HepG2 (cell line): ENCODE data around the gene ERC1. TPM values are rescaled to one million over a fixed set of nuclear protein-coding genes. Genes with fewer than 3 reads are reported as not detected.

Experiments
- ATAC-seq: fragments of 200-7000 bp; cut with Tn5 transposase; 3 replicates; pipeline ENCODE4 v1.9.1; 2020; ENCODE audit warnings: mild to moderate bottlenecking, moderate library complexity
- BruUV-seq: library from RNA; stranded (reverse); fragments of 400-500 nt; replicated peaks from 2 replicates; lab custom pipeline; 2021; lab: Mats Ljungman, UMichigan
- CTCF ChIA-PET: fragments of 300-600 bp; formaldehyde crosslinking; extraction: SDS; loops from one replicate; lab custom pipeline; 2021; ENCODE audit warnings: low total read pairs, inconsistent platforms, low intra/inter-chr PET ratio; lab: Yijun Ruan, JAX
- POLR2A ChIA-PET: fragments of 350-600 bp; sonication (Branson Sonifier 250); formaldehyde crosslinking; loops from one replicate; lab custom pipeline; 2020; ENCODE audit warnings: antibody characterized with exemption, inconsistent platforms; lab: Yijun Ruan, JAX
- DNase-seq: peaks from one replicate; pipeline ENCODE4 v3.0.0-alpha.2; 2015; ENCODE audit warnings: low spot score
- FAIRE-seq: peaks from 3 replicates; lab custom pipeline; 2011; peaks lifted over from hg19 to GRCh38; lab: Jason Lieb, UNC
- H2AFZ ChIP-seq: one replicate; pipeline ENCODE4 v1.6.1; 2011; ENCODE audit warnings: low read length, inconsistent platforms
- H3K27ac ChIP-seq: fragments of 300-600 bp; 3 replicates; pipeline ENCODE4 v1.8.0; 2011; ENCODE audit warnings: mixed run types, mild to moderate bottlenecking, mixed read lengths, low read length, inconsistent platforms; ENCODE audit not compliant: insufficient read depth; ENCODE audit errors: extremely low read length
- H3K27me3 ChIP-seq, 2 experiments: fragments of 200-600 bp in 1 of 2; 2 replicates in 1 of 2; 3 replicates in 1 of 2; pipeline versions ENCODE4 v1.6.0 to v1.8.0; 2011; ENCODE audit warnings: low read length in 2 of 2, mild to moderate bottlenecking in 2 of 2, moderate library complexity in 2 of 2, inconsistent platforms in 1 of 2; ENCODE audit not compliant: insufficient read depth in 2 of 2, control insufficient read depth in 1 of 2
- H3K36me3 ChIP-seq, 2 experiments: fragments of 200-600 bp in 1 of 2; replicated peaks in 1 of 2; 2 replicates in 1 of 2; 3 replicates in 1 of 2; pipeline versions ENCODE4 v1.5.1 to v1.8.0; 2011; ENCODE audit warnings: low read length in 2 of 2, inconsistent platforms in 1 of 2; ENCODE audit not compliant: insufficient read depth in 2 of 2, control insufficient read depth in 1 of 2
- H3K4me1 ChIP-seq: 2 replicates; pipeline ENCODE4 v1.5.1; 2012; ENCODE audit warnings: low read length, inconsistent platforms; ENCODE audit not compliant: insufficient read depth
- H3K4me2 ChIP-seq: 2 replicates; pipeline ENCODE4 v1.6.0; 2011; ENCODE audit warnings: low read depth, low read length, inconsistent platforms
- H3K4me3 ChIP-seq, 3 experiments: fragments of 200-600 bp in 1 of 3; sonication (generic), shearing (Covaris generic) in 1 of 3; replicated peaks in 1 of 3; 2 replicates each; pipeline ENCODE4 v1.5.1; 2011 to 2016; ENCODE audit warnings: low read length in 3 of 3, inconsistent platforms in 2 of 3, low read depth in 2 of 3, mild to moderate bottlenecking in 2 of 3, control low read depth in 1 of 3, mixed read lengths in 1 of 3; ENCODE audit not compliant: insufficient read depth in 1 of 3
- H3K79me2 ChIP-seq: one replicate; pipeline ENCODE4 v1.6.1; 2011; ENCODE audit warnings: low read length, inconsistent platforms; ENCODE audit not compliant: insufficient read depth
- H3K9ac ChIP-seq: 2 replicates; pipeline ENCODE4 v1.6.0; 2011; ENCODE audit warnings: mild to moderate bottlenecking, low read depth, low read length, inconsistent platforms; ENCODE audit not compliant: insufficient read depth
- H3K9me3 ChIP-seq: 2 replicates; pipeline ENCODE4 v1.5.1; 2012; ENCODE audit warnings: mild to moderate bottlenecking, low read length
- H4K20me1 ChIP-seq: 2 replicates; pipeline ENCODE4 v1.6.0; 2011; ENCODE audit warnings: inconsistent platforms, mild to moderate bottlenecking, low read length, moderate library complexity; ENCODE audit not compliant: insufficient read depth
- MTF1 ChIP-seq: sonication (generic); formaldehyde crosslinking; IDR thresholded peaks from 2 replicates; pipeline ENCODE4 v1.5.0; 2020; ENCODE audit warnings: missing genetic modification reagents
- RFXAP ChIP-seq: sonication (generic); formaldehyde crosslinking; IDR thresholded peaks from 2 replicates; pipeline ENCODE4 v1.4.0; 2020; ENCODE audit warnings: missing genetic modification reagents, borderline replicate concordance
- SIX1 ChIP-seq: sonication (generic); formaldehyde crosslinking; IDR thresholded peaks from 2 replicates; pipeline ENCODE4 v1.4.0; 2020; ENCODE audit warnings: missing genetic modification reagents, borderline replicate concordance
- SP4 ChIP-seq: sonication (generic); formaldehyde crosslinking; IDR thresholded peaks from 2 replicates; pipeline ENCODE4 v1.8.1; 2023; ENCODE audit warnings: mild to moderate bottlenecking, missing genetic modification reagents
- ZNF761 ChIP-seq: sonication (generic); formaldehyde crosslinking; conservative IDR thresholded peaks from 2 replicates; pipeline ENCODE4 v1.4.0; 2020; ENCODE audit warnings: mild to moderate bottlenecking, missing genetic modification reagents
- ZNF841 ChIP-seq: sonication (generic); formaldehyde crosslinking; IDR thresholded peaks from 2 replicates; pipeline ENCODE4 v1.8.1; 2023; ENCODE audit warnings: missing genetic modification reagents, borderline replicate concordance
- WGBS: methylation state at CpG from one replicate; pipeline ENCODE4 v1.1.6; 2017; ENCODE audit warnings: low lambda C conversion rate; 5-methylcytosine and 5-hydroxymethylcytosine counted together
- in situ Hi-C: cut with HindIII; loops from 2 replicates; pipeline ENCODE4 v1.10.0; 2017; ENCODE audit warnings: low pct_unique_long_range_greater_than_20kb; ENCODE audit not compliant: extremely low pct_ligation_motif_present
- intact Hi-C: fragments of 100-400 bp; cut with micrococcal nuclease; formaldehyde crosslinking; loops from one replicate; pipeline ENCODE4 v1.10.0; 2022; ENCODE audit not compliant: unreplicated experiment
- polyA plus RNA-seq, 8 experiments: library from polyadenylated mRNA; depleted of rRNA in 3 of 8; stranded (reverse) in 7 of 8; unstranded in 1 of 8; fragments of >200 nt; fragmentation: Illumina TruSeq in 4 of 8; extraction: Trizol in 4 of 8; gene quantifications; 2 replicates each; pipeline versions ENCODE4 v1.2.1 to v1.2.3, GENCODE V29; 2011 to 2016; ENCODE audit warnings: low read depth in 4 of 8, missing spikeins in 1 of 8, mixed read lengths in 1 of 8; ENCODE audit not compliant: insufficient read depth in 1 of 8
- total RNA-seq, 5 experiments: library from RNA; depleted of rRNA; stranded (reverse); fragments of >200 nt; fragmentation: Illumina TruSeq; extraction: Trizol; gene quantifications; 2 replicates each; pipeline ENCODE4 v1.2.3, GENCODE V29; 2016; ENCODE audit warnings: low read depth in 1 of 5
- TF ChIP-seq, protein P1 (sequence below): sonication (generic); formaldehyde crosslinking; IDR thresholded peaks from 2 replicates; pipeline ENCODE4 v1.4.0; 2020; ENCODE audit warnings: missing genetic modification reagents, low read depth, mild to moderate bottlenecking, borderline replicate concordance
- TF ChIP-seq, protein P2 (sequence below): sonication (generic); formaldehyde crosslinking; IDR thresholded peaks from 2 replicates; pipeline ENCODE4 v1.8.1; 2022; ENCODE audit warnings: low read depth, mild to moderate bottlenecking, missing genetic modification reagents

Gene ERC1
- total and polyA plus RNA-seq, 2 of the 13 experiments (the other 11 are each of a cell fraction or from before 2014, with no cell fraction given), result 6.1 to 12.4 TPM

DNA sequence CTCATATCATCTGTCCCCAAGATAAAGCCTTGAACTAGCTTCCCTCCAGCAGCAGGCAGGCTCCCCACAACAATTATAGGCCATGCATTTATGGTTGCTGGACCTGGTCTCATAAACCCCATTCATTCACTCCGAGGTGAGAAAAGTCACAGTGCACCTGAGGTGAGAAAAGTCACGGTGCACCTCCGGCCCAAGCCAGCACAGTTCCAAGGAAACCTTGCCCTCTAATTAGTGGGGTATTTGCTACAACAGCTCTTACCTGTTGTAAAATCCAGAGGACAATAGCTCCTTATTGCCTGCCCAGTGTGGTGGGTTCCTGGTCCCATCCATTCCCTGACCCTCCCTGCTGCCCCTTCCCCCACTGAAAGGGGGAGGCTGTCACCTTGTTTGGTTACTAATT is 537.8 kb downstream of the ERC1 start:
- Histone ChIP-seq H3K36me3 (no peaks in the 10 kb centered on the region), H3K27me3 (peaks cover 16 to 64% of the 10 kb centered on the region in 2 experiments; a peak in 4 of 5 replicates), H2AFZ (no peak overlapping the region), H3K27ac (no peak overlapping the region), H3K9me3 (no peaks in the 10 kb centered on the region), H3K79me2 (no peaks in the 10 kb centered on the region), H3K4me3 (no peak overlapping the region), H3K4me2 (no peak overlapping the region), H3K4me1 (peaks cover 16% of the 10 kb centered on the region), H4K20me1 (no peaks in the 10 kb centered on the region), H3K9ac (no peak overlapping the region)
- in situ Hi-C loops, result no loop called here
- no peak for FAIRE-seq
- no peak for ATAC-seq
- ChIA-PET POLR2A (interaction anchor here (0.5 kb wide), 1 partner anchor 467 kb away, joined by 4 read pairs; no protein-coding TSS in a partner anchor), CTCF (no interaction called here)
- TF ChIP-seq ZNF761, result no peak
- no peak for TF ChIP-seq ZNF841
- no peak for TF ChIP-seq SP4 (CRISPR knock-in tag)
- TF ChIP-seq, protein P1, sequence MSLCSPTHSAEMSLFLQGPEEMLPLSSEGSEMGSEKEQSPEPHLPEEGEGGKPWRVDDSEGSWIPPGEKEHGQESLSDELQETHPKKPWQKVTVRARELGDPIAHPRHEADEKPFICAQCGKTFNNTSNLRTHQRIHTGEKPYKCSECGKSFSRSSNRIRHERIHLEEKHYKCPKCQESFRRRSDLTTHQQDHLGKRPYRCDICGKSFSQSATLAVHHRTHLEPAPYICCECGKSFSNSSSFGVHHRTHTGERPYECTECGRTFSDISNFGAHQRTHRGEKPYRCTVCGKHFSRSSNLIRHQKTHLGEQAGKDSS (CRISPR knock-in tag), result no peak
- TF ChIP-seq, protein P2, sequence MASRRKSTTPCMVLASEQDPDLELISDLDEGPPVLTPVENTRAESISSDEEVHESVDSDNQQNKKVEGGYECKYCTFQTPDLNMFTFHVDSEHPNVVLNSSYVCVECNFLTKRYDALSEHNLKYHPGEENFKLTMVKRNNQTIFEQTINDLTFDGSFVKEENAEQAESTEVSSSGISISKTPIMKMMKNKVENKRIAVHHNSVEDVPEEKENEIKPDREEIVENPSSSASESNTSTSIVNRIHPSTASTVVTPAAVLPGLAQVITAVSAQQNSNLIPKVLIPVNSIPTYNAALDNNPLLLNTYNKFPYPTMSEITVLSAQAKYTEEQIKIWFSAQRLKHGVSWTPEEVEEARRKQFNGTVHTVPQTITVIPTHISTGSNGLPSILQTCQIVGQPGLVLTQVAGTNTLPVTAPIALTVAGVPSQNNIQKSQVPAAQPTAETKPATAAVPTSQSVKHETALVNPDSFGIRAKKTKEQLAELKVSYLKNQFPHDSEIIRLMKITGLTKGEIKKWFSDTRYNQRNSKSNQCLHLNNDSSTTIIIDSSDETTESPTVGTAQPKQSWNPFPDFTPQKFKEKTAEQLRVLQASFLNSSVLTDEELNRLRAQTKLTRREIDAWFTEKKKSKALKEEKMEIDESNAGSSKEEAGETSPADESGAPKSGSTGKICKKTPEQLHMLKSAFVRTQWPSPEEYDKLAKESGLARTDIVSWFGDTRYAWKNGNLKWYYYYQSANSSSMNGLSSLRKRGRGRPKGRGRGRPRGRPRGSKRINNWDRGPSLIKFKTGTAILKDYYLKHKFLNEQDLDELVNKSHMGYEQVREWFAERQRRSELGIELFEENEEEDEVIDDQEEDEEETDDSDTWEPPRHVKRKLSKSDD (CRISPR knock-in tag), result no peak
- no peak for TF ChIP-seq RFXAP (CRISPR knock-in tag)
- no peak for TF ChIP-seq MTF1
- TF ChIP-seq SIX1 (CRISPR knock-in tag), result no peak
- 28% methylated on average over 3 of the region's 3 CpGs for WGBS
- no peak for DNase-seq
- intact Hi-C loops, result no loop called here
- BruUV-seq, result no TSS peak
